Measurements from ENCODE around the gene TBC1D24.

DNA sequence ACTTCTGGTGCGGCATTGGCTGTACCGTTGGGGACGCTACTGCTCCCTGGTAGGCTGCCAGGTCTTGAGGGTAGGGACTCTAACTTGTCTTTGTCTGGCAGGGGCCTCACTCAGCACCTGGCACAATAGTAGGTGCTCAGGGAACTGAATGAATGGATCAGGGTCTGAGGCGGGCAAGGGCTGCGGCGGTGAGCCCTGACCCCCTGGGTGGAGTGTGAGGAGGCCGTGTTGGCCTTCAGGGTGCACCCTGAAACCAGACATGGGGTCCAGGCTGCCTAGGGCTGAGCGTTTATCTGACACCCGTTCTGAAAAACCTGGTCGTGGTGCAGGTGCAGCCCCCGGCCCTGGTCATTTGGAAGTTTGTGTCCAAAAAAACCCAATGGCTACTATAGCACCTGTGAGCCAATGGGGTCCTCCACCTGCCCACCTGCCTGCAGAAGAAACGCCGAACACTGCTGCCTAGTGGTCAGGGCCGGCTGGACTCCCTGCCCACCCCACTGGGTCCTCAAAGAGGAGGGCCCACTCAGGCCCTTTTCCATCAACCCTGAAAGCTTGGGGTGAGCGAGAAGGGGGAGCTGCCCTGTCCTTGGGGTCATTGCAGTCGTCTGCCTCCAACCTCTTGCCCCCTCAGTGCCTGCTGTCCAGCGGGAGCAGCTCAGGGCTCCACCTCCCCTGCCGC is 33.9 kb downstream of the TBC1D24 start:
- TF ChIP-seq SMAD4 (CRISPR knock-in tag; conservative IDR thresholded peaks at IDR 0.05), result no peak
- no peak for TF ChIP-seq EZH2 (IDR thresholded peaks at IDR 0.05; ENCODE audit: borderline replicate concordance, low read depth, low read length)
